Mammary epithelial cell (primary cell): ENCODE data around the gene TMA7B.

Experiments
- EZH2 ChIP-seq: IDR thresholded peaks from 2 replicates; pipeline ENCODE4 v1.6.1; 2012; ENCODE audit warnings: low read length, inconsistent platforms, borderline replicate concordance
- TF ChIP-seq, protein P1 (sequence below), 2 donors: IDR thresholded peaks in 1 of 2; conservative IDR thresholded peaks in 1 of 2; 2 replicates each; pipeline ENCODE4 v1.5.1; 2011 to 2012; ENCODE audit warnings: inconsistent platforms in 2 of 2, low read length in 2 of 2, mild to moderate bottlenecking in 2 of 2, control low read depth in 1 of 2, low read depth in 1 of 2; ENCODE audit not compliant: insufficient read depth in 1 of 2; ENCODE audit errors: extremely low read depth in 1 of 2

GRCh38 chr22:39931251-39931650 lies 28.9 kb upstream of the TMA7B start:
- TF ChIP-seq, protein P1, sequence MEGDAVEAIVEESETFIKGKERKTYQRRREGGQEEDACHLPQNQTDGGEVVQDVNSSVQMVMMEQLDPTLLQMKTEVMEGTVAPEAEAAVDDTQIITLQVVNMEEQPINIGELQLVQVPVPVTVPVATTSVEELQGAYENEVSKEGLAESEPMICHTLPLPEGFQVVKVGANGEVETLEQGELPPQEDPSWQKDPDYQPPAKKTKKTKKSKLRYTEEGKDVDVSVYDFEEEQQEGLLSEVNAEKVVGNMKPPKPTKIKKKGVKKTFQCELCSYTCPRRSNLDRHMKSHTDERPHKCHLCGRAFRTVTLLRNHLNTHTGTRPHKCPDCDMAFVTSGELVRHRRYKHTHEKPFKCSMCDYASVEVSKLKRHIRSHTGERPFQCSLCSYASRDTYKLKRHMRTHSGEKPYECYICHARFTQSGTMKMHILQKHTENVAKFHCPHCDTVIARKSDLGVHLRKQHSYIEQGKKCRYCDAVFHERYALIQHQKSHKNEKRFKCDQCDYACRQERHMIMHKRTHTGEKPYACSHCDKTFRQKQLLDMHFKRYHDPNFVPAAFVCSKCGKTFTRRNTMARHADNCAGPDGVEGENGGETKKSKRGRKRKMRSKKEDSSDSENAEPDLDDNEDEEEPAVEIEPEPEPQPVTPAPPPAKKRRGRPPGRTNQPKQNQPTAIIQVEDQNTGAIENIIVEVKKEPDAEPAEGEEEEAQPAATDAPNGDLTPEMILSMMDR (conservative IDR thresholded peaks at IDR 0.05 in 1 of 2, IDR thresholded peaks at IDR 0.05 in 1 of 2; ENCODE audit: extremely low read depth in 1 of 2, insufficient read depth in 1 of 2, low read depth in 1 of 2, low read length in 2 of 2), result no peak
- TF ChIP-seq EZH2, result no peak
